Measurements from ENCODE around the gene PEX12. TPM values are rescaled to one million over a fixed set of nuclear protein-coding genes. Genes with fewer than 3 reads are reported as not detected.

Gene PEX12
- total RNA-seq, 1 experiment from 2014 or later, result 5.2 TPM

GRCh38 chr17:35548208-35548810 is 30.1 kb downstream of the PEX12 start:
- H3K4me3 Mint-ChIP-seq, result no peak overlapping the region
- no peaks in the 10 kb centered on the region for H3K36me3 Mint-ChIP-seq
- ChIA-PET CTCF (interaction anchor here (1.3 kb wide), 2 partner anchors 9 to 199 kb away, joined by 4 to 6 read pairs; no protein-coding TSS in a partner anchor), POLR2A (no interaction called here)
- H3K4me1 Mint-ChIP-seq, result peaks cover 11% of the 10 kb centered on the region
- peaks cover 36% of the 10 kb centered on the region for H3K27me3 Mint-ChIP-seq (ENCODE audit: low read depth)
- H3K27ac Mint-ChIP-seq, result no peak overlapping the region
- TF ChIP-seq E2F1 (CRISPR knock-in tag; IDR thresholded peaks at IDR 0.05), result no peak
- no peak for TF ChIP-seq CBFB (CRISPR knock-in tag; IDR thresholded peaks at IDR 0.05; ENCODE audit: low read depth)
- TF ChIP-seq ZBTB43 (CRISPR knock-in tag; IDR thresholded peaks at IDR 0.05), result no peak
- TF ChIP-seq USF1 (CRISPR knock-in tag; IDR thresholded peaks at IDR 0.05), result no peak
- TF ChIP-seq CREM (CRISPR knock-in tag; IDR thresholded peaks at IDR 0.05), result no peak
- no peak for TF ChIP-seq RORB (CRISPR knock-in tag; IDR thresholded peaks at IDR 0.05)
- TF ChIP-seq MAX (CRISPR knock-in tag; IDR thresholded peaks at IDR 0.05), result no peak
- no peak for TF ChIP-seq ZNF416 (CRISPR knock-in tag; IDR thresholded peaks at IDR 0.05)
- TF ChIP-seq ZNF532 (CRISPR knock-in tag; IDR thresholded peaks at IDR 0.05; ENCODE audit: borderline replicate concordance), result no peak
- no peak for TF ChIP-seq ATF3 (CRISPR knock-in tag; conservative IDR thresholded peaks at IDR 0.05)
- no peak for TF ChIP-seq OVOL2 (CRISPR knock-in tag; IDR thresholded peaks at IDR 0.05; ENCODE audit: borderline replicate concordance)
- no peak for TF ChIP-seq ZNF423 (CRISPR knock-in tag; IDR thresholded peaks at IDR 0.05)
- no peak for TF ChIP-seq TEAD4 (CRISPR knock-in tag; IDR thresholded peaks at IDR 0.05)
- TF ChIP-seq ZNF281 (CRISPR knock-in tag; IDR thresholded peaks at IDR 0.05), result no peak
- no peak for TF ChIP-seq SP1 (CRISPR knock-in tag; conservative IDR thresholded peaks at IDR 0.05)
- no peak for TF ChIP-seq ZNF263 (CRISPR knock-in tag; IDR thresholded peaks at IDR 0.05; ENCODE audit: low read depth)
- TF ChIP-seq AR (CRISPR knock-in tag; IDR thresholded peaks at IDR 0.05), result no peak
- no peak for TF ChIP-seq IRF2 (CRISPR knock-in tag; IDR thresholded peaks at IDR 0.05; ENCODE audit: borderline replicate concordance, low read depth)
- no peak for ATAC-seq
- no peak for DNase-seq (ENCODE audit: low spot score)
- no peaks in the 10 kb centered on the region for H3K9me3 Mint-ChIP-seq
